ENCODE measurements around the gene RALBP1.

The RALBP1 gene

DNA sequence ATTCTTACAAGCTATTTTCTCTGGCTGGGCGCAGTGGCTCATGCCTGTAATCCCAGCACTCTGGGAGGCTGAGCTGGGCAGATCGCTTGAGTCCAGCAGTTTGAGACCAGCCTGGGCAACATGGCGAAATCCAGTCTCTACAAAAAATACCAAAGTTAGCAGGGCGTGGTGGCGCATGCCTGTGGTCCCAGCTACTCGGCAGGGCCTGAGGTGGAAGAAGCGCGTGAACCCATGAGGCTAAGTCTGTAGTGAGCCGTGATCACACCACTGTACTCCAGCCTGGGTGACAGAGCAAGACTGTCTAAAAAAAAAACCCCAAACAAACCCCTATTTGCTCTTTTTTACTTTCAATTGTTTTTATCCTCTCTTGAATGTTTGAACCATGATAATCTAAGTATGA lies 102.0 kb downstream of the RALBP1 start:
- H2AFZ ChIP-seq (ENCODE audit: low read length): no peak overlapping the region
- H3K27me3 ChIP-seq (ENCODE audit: insufficient read depth, low read length, poor library complexity, severe bottlenecking): no peaks in the 10 kb centered on the region
- H3K9me2 ChIP-seq (replicated peaks; ENCODE audit: low read depth, low read length): no peaks in the 10 kb centered on the region
- H3K4me2 ChIP-seq (ENCODE audit: low read depth, low read length, poor library complexity, severe bottlenecking): no peak overlapping the region
- H3F3A ChIP-seq (ENCODE audit: low read depth): no peaks in the 10 kb centered on the region
- H4K20me1 ChIP-seq (ENCODE audit: insufficient read depth, low read length, poor library complexity, severe bottlenecking): no peaks in the 10 kb centered on the region
- peaks cover 6% of the 10 kb centered on the region; the same call in 1 of the 2 replicates for H3K79me2 ChIP-seq (ENCODE audit: insufficient read depth, low read length)
- no peak overlapping the region for H3K9ac ChIP-seq (ENCODE audit: low read depth, low read length, poor library complexity, severe bottlenecking)
- TF ChIP-seq EZH2phosphoT487 (IDR thresholded peaks at IDR 0.05; ENCODE audit: borderline replicate concordance): no peak
- no peak for TF ChIP-seq CTCF (conservative IDR thresholded peaks at IDR 0.05; ENCODE audit: low read length)
- H3K4me3 ChIP-seq (ENCODE audit: low read length, poor library complexity, severe bottlenecking): no peak overlapping the region
- no peaks in the 10 kb centered on the region for H3K9me3 ChIP-seq (ENCODE audit: insufficient read depth, low read depth, low read length)
- H3K36me3 ChIP-seq (ENCODE audit: insufficient read depth, low read length): peaks cover 92% of the 10 kb centered on the region
- H3K4me1 ChIP-seq (ENCODE audit: insufficient read depth, low read length, poor library complexity, severe bottlenecking): no peaks in the 10 kb centered on the region

DNA sequence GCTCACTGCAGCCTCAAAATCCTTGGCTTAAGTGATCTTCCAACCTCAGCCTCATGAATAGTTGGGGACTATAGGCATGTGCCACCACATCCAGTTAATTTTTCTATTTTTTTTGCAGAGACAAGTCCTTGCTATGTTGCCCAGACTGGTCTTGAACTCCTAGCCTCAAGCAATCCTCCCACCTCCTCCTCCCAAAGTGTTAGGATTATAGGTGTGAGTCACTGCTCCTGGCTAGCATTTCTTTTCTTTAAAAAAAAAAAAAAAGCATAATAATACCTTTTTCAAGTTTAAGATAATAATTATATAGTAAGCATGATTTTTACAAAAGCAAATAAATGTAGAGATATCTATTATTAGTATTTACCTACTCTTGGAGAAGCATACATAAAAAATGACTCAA lies 103.0 kb downstream of the RALBP1 start:
- TF ChIP-seq CTCF (conservative IDR thresholded peaks at IDR 0.05; ENCODE audit: low read length): no peak
- no peak for TF ChIP-seq EZH2phosphoT487 (IDR thresholded peaks at IDR 0.05; ENCODE audit: borderline replicate concordance)
- H3K4me3 ChIP-seq (ENCODE audit: low read length, poor library complexity, severe bottlenecking): no peak overlapping the region
- H3K4me2 ChIP-seq (ENCODE audit: low read depth, low read length, poor library complexity, severe bottlenecking): no peak overlapping the region
- H3K4me1 ChIP-seq (ENCODE audit: insufficient read depth, low read length, poor library complexity, severe bottlenecking): no peaks in the 10 kb centered on the region
- H4K20me1 ChIP-seq (ENCODE audit: insufficient read depth, low read length, poor library complexity, severe bottlenecking): no peaks in the 10 kb centered on the region
- peaks cover 92% of the 10 kb centered on the region for H3K36me3 ChIP-seq (ENCODE audit: insufficient read depth, low read length)
- no peak overlapping the region for H3K9ac ChIP-seq (ENCODE audit: low read depth, low read length, poor library complexity, severe bottlenecking)
- no peaks in the 10 kb centered on the region for H3K9me2 ChIP-seq (replicated peaks; ENCODE audit: low read depth, low read length)
- H3F3A ChIP-seq (ENCODE audit: low read depth): no peaks in the 10 kb centered on the region
- H3K27me3 ChIP-seq (ENCODE audit: insufficient read depth, low read length, poor library complexity, severe bottlenecking): no peaks in the 10 kb centered on the region
- no peaks in the 10 kb centered on the region for H3K9me3 ChIP-seq (ENCODE audit: insufficient read depth, low read depth, low read length)
- H2AFZ ChIP-seq (ENCODE audit: low read length): no peak overlapping the region
- peaks cover 9% of the 10 kb centered on the region; the same call in 1 of the 2 replicates for H3K79me2 ChIP-seq (ENCODE audit: insufficient read depth, low read length)

DNA sequence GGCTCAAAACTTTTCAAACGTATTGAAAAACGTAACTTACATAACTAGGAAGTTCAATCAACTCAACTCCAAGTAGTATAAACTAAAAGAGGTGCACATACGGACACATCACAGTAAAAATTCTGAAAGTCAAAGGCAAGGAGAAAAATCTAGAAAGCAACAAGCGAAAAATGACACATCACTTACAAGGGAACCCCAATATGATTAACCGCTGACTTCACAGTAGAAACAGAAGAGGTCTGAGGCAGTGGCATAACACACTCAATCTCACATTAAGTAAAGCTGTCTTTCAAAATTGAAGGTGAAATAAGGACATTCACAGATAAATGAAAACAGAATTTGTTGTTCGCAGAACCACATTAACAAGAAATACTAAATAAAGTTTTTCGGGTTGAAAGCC lies 106.4 kb downstream of the RALBP1 start:
- Histone ChIP-seq H3F3A (ENCODE audit: low read depth) (no peaks in the 10 kb centered on the region), H3K9me3 (ENCODE audit: insufficient read depth, low read depth, low read length) (no peaks in the 10 kb centered on the region), H2AFZ (ENCODE audit: low read length) (no peak overlapping the region), H3K4me3 (ENCODE audit: low read length, poor library complexity, severe bottlenecking) (no peak overlapping the region), H4K20me1 (ENCODE audit: insufficient read depth, low read length, poor library complexity, severe bottlenecking) (no peaks in the 10 kb centered on the region), H3K27me3 (ENCODE audit: insufficient read depth, low read length, poor library complexity, severe bottlenecking) (no peaks in the 10 kb centered on the region), H3K9ac (ENCODE audit: low read depth, low read length, poor library complexity, severe bottlenecking) (no peak overlapping the region), H3K4me1 (ENCODE audit: insufficient read depth, low read length, poor library complexity, severe bottlenecking) (no peaks in the 10 kb centered on the region), H3K79me2 (ENCODE audit: insufficient read depth, low read length) (peaks cover 9% of the 10 kb centered on the region; the same call in 1 of the 2 replicates), H3K36me3 (ENCODE audit: insufficient read depth, low read length) (peaks cover 86% of the 10 kb centered on the region), H3K9me2 (replicated peaks; ENCODE audit: low read depth, low read length) (no peaks in the 10 kb centered on the region), H3K4me2 (ENCODE audit: low read depth, low read length, poor library complexity, severe bottlenecking) (no peak overlapping the region)
- no peak for TF ChIP-seq EZH2phosphoT487 (IDR thresholded peaks at IDR 0.05; ENCODE audit: borderline replicate concordance)
- no peak for TF ChIP-seq CTCF (conservative IDR thresholded peaks at IDR 0.05; ENCODE audit: low read length)

Measured in Loucy (cell line).